RWPE2 (cell line): ENCODE results near the gene TPMT.

Source experiments
- ATAC-seq: fragments of 200-7000 bp; cut with Tn5 transposase; 3 replicates; pipeline ENCODE4 v1.9.1; 2021; ENCODE audit warnings: low read depth
- DNase-seq: peaks from one replicate; pipeline ENCODE4 v3.0.0-alpha.2; 2020; ENCODE audit warnings: low spot score
- H3K27ac ChIP-seq: fragments of 450-650 bp; 2 replicates; pipeline ENCODE4 v1.5.1; 2017; ENCODE audit warnings: mild to moderate bottlenecking; ENCODE audit not compliant: poor library complexity, severe bottlenecking
- H3K27me3 ChIP-seq: fragments of 250-450 bp; sonication (Bioruptor Pico); 2 replicates; pipeline ENCODE4 v1.5.1; 2021; ENCODE audit warnings: mild to moderate bottlenecking, moderate library complexity; ENCODE audit not compliant: insufficient read depth, poor library complexity, severe bottlenecking
- H3K36me3 ChIP-seq: fragments of 250-450 bp; sonication (Bioruptor Pico); 2 replicates; pipeline ENCODE4 v1.5.1; 2020; ENCODE audit warnings: low read depth, mild to moderate bottlenecking, moderate library complexity
- H3K4me1 ChIP-seq: fragments of 250-450 bp; sonication (Bioruptor Pico); 2 replicates; pipeline ENCODE4 v1.5.1; 2021; ENCODE audit warnings: mild to moderate bottlenecking, moderate library complexity; ENCODE audit not compliant: insufficient read depth, poor library complexity, severe bottlenecking
- H3K4me3 ChIP-seq: fragments of 250-450 bp; sonication (Bioruptor Pico); 2 replicates; pipeline ENCODE4 v1.5.1; 2021; ENCODE audit warnings: mild to moderate bottlenecking, moderate library complexity; ENCODE audit not compliant: severe bottlenecking
- H3K9me3 ChIP-seq: fragments of 250-450 bp; sonication (Bioruptor Pico); 2 replicates; pipeline ENCODE4 v1.5.1; 2021; ENCODE audit warnings: mild to moderate bottlenecking, moderate library complexity; ENCODE audit not compliant: severe bottlenecking
- TF ChIP-seq, protein P1 (sequence below): fragments of 450-650 bp; IDR thresholded peaks from one replicate; pipeline ENCODE4 v1.5.1; 2017; ENCODE audit warnings: mild to moderate bottlenecking, moderate library complexity; ENCODE audit not compliant: poor library complexity, severe bottlenecking

The TPMT gene

GRCh38 chr6:18186540-18187250, 31.8 kb upstream of the TPMT start:
- TF ChIP-seq, protein P1, sequence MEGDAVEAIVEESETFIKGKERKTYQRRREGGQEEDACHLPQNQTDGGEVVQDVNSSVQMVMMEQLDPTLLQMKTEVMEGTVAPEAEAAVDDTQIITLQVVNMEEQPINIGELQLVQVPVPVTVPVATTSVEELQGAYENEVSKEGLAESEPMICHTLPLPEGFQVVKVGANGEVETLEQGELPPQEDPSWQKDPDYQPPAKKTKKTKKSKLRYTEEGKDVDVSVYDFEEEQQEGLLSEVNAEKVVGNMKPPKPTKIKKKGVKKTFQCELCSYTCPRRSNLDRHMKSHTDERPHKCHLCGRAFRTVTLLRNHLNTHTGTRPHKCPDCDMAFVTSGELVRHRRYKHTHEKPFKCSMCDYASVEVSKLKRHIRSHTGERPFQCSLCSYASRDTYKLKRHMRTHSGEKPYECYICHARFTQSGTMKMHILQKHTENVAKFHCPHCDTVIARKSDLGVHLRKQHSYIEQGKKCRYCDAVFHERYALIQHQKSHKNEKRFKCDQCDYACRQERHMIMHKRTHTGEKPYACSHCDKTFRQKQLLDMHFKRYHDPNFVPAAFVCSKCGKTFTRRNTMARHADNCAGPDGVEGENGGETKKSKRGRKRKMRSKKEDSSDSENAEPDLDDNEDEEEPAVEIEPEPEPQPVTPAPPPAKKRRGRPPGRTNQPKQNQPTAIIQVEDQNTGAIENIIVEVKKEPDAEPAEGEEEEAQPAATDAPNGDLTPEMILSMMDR, result no peak
- Histone ChIP-seq H3K9me3 (no peaks in the 10 kb centered on the region), H3K4me1 (no peaks in the 10 kb centered on the region), H3K36me3 (peaks cover 3% of the 10 kb centered on the region; the same call in 1 of the 2 replicates), H3K4me3 (no peak overlapping the region), H3K27me3 (no peaks in the 10 kb centered on the region), H3K27ac (no peak overlapping the region)
- DNase-seq (no peak), ATAC-seq (no peak)

DNA sequence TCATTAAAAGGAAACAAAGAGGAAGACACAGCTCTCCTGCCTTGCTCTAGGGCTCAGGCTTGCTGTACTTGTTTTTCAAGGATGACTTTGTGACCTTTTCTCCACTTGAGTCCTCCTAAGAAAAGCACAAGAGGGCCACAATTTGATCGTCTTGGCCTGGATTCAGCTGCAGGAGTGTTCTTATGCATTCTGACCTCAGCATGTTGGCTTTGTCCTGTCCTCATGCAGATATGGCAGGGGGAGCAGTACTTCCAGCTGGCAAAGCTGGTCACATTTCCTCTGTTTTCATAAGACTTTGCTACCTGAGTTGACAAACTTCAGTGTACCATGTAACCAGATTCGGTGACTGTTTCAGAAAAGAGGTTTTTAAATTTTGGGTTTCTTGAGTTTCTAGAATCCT, 31.2 kb upstream of the TPMT start:
- Histone ChIP-seq H3K4me3 (no peak overlapping the region), H3K9me3 (no peaks in the 10 kb centered on the region), H3K4me1 (no peaks in the 10 kb centered on the region), H3K36me3 (no peaks in the 10 kb centered on the region), H3K27ac (no peak overlapping the region), H3K27me3 (no peaks in the 10 kb centered on the region)
- TF ChIP-seq, protein P1, result no peak
- ATAC-seq, result no peak
- no peak for DNase-seq

DNA sequence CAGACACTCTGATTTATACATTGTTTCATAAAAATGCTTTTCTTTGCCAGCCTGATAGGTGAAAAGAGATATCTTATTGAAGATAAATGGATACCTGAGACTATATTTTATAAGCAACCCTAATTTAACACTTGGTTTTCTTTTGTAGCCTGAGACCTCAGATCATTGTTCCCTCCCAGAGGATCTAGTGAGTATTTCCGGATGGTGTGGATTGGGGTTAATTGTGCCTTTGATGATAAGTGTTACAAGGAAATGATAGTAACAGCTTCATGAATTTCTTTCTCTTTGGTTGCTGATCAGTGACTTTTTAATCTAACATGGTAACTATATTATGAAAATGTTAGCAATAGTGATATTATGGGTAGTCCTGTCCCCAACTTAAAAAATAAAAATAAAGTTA, 30.7 kb upstream of the TPMT start:
- no peaks in the 10 kb centered on the region for H3K9me3 ChIP-seq
- H3K27ac ChIP-seq, result no peak overlapping the region
- H3K36me3 ChIP-seq, result no peaks in the 10 kb centered on the region
- DNase-seq (no peak), ATAC-seq (no peak)
- no peaks in the 10 kb centered on the region for H3K27me3 ChIP-seq
- no peaks in the 10 kb centered on the region for H3K4me1 ChIP-seq
- TF ChIP-seq, protein P1, result no peak
- H3K4me3 ChIP-seq, result no peak overlapping the region

GRCh38 chr6:18183766-18184165, 28.9 kb upstream of the TPMT start:
- no peaks in the 10 kb centered on the region for H3K4me1 ChIP-seq
- H3K4me3 ChIP-seq, result no peak overlapping the region
- ATAC-seq, result no peak
- H3K27me3 ChIP-seq, result no peaks in the 10 kb centered on the region
- H3K36me3 ChIP-seq, result no peaks in the 10 kb centered on the region
- TF ChIP-seq, protein P1, result no peak
- no peak for DNase-seq
- no peak overlapping the region for H3K27ac ChIP-seq
- no peaks in the 10 kb centered on the region for H3K9me3 ChIP-seq

DNA sequence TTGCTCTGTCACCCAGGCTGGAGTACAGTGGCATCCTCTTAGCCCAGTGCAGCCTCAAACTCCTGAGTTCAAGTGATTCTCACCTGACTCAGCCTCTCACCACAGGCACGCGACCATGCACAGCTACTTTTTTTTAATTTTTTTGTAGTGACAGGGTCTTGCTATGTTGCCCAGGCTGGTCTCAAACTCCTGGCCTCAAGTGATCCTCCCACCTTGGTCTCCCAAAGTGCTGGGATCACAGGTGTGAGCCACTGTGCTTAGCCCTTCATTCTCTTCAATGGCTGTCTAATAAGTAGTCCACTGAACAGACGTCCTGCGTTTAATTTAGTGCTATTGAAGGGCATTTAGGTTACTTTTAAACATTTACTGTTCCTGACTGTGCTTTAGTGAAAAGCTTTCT, 27.7 kb upstream of the TPMT start:
- Histone ChIP-seq H3K4me1 (no peaks in the 10 kb centered on the region), H3K9me3 (no peaks in the 10 kb centered on the region), H3K27ac (no peak overlapping the region), H3K4me3 (no peak overlapping the region), H3K27me3 (no peaks in the 10 kb centered on the region), H3K36me3 (no peaks in the 10 kb centered on the region)
- no peak for ATAC-seq
- TF ChIP-seq, protein P1, result no peak
- DNase-seq, result no peak
